ENCODE data around the gene ARRDC4. TPM values are rescaled to one million over a fixed set of nuclear protein-coding genes. Genes with fewer than 3 reads are reported as not detected.
A peak's percentile ranks its signal among the peaks of the same experiment; 100 is the strongest.
"Not testable (repeated sequence)": the region's sequence is repeated elsewhere in the genome, so short reads cannot be mapped to it uniquely, and the experiment has no call there.

Gene ARRDC4
- total RNA-seq, 1 experiment from 2014 or later, result 1.0 TPM

- Histone ChIP-seq H3K27me3 (ENCODE audit: control insufficient read depth, insufficient read depth, low read length) (no peaks in the 10 kb centered on the region), H3K36me3 (replicated peaks; ENCODE audit: control insufficient read depth, insufficient read depth, low read length) (no peaks in the 10 kb centered on the region), H3K4me3 (ENCODE audit: insufficient read depth, low read depth, low read length) (no peak overlapping the region)
- no peak for DNase-seq
Observed at GRCh38 chr15:97978401-97979139, 18.1 kb downstream of the ARRDC4 start.

GRCh38 chr15:97979140-97979520, 18.6 kb downstream of the ARRDC4 start:
- no peak overlapping the region for H3K4me3 ChIP-seq (ENCODE audit: insufficient read depth, low read depth, low read length)
- DNase-seq, result no peak
- no peaks in the 10 kb centered on the region for H3K27me3 ChIP-seq (ENCODE audit: control insufficient read depth, insufficient read depth, low read length)
- no peaks in the 10 kb centered on the region for H3K36me3 ChIP-seq (replicated peaks; ENCODE audit: control insufficient read depth, insufficient read depth, low read length)

- Histone ChIP-seq H3K4me3 (ENCODE audit: insufficient read depth, low read depth, low read length) (no peak overlapping the region), H3K36me3 (replicated peaks; ENCODE audit: control insufficient read depth, insufficient read depth, low read length) (no peaks in the 10 kb centered on the region), H3K27me3 (ENCODE audit: control insufficient read depth, insufficient read depth, low read length) (no peaks in the 10 kb centered on the region)
- no peak for DNase-seq
Observed at GRCh38 chr15:97981058-97981457, 20.6 kb downstream of the ARRDC4 start.

- Histone ChIP-seq H3K36me3 (replicated peaks; ENCODE audit: control insufficient read depth, insufficient read depth, low read length) (no peaks in the 10 kb centered on the region), H3K27me3 (ENCODE audit: control insufficient read depth, insufficient read depth, low read length) (no peaks in the 10 kb centered on the region), H3K4me3 (ENCODE audit: insufficient read depth, low read depth, low read length) (no peak overlapping the region)
- no peak for DNase-seq
Observed at GRCh38 chr15:97981758-97982157, 21.3 kb downstream of the ARRDC4 start.

- H3K4me3 ChIP-seq (ENCODE audit: insufficient read depth, low read depth, low read length), result no peak overlapping the region
- H3K27me3 ChIP-seq (ENCODE audit: control insufficient read depth, insufficient read depth, low read length), result no peaks in the 10 kb centered on the region
- no peaks in the 10 kb centered on the region for H3K36me3 ChIP-seq (replicated peaks; ENCODE audit: control insufficient read depth, insufficient read depth, low read length)
- no peak for DNase-seq
Observed at GRCh38 chr15:97984157-97984556, 23.7 kb downstream of the ARRDC4 start.

- not testable (repeated sequence) for H3K27me3 ChIP-seq (ENCODE audit: control insufficient read depth, insufficient read depth, low read length); DNase-seq; H3K4me3 ChIP-seq (ENCODE audit: insufficient read depth, low read depth, low read length); H3K36me3 ChIP-seq (replicated peaks; ENCODE audit: control insufficient read depth, insufficient read depth, low read length)
Observed at GRCh38 chr15:97985979-97986378, 25.5 kb downstream of the ARRDC4 start.

- Histone ChIP-seq H3K4me3 (ENCODE audit: insufficient read depth, low read depth, low read length) (no peak overlapping the region), H3K27me3 (ENCODE audit: control insufficient read depth, insufficient read depth, low read length) (no peaks in the 10 kb centered on the region)
Observed at GRCh38 chr15:97986781-97987180, 26.3 kb downstream of the ARRDC4 start.

GRCh38 chr15:97989299-97989698, 28.8 kb downstream of the ARRDC4 start:
- DNase-seq, result no peak
- H3K36me3 ChIP-seq (replicated peaks; ENCODE audit: control insufficient read depth, insufficient read depth, low read length), result no peaks in the 10 kb centered on the region
- H3K27me3 ChIP-seq (ENCODE audit: control insufficient read depth, insufficient read depth, low read length), result no peaks in the 10 kb centered on the region
- H3K4me3 ChIP-seq (ENCODE audit: insufficient read depth, low read depth, low read length), result no peak overlapping the region

More at GRCh38 chr15:97986781-97987180, 26.3 kb downstream of the ARRDC4 start:
- DNase-seq, result no peak
- H3K36me3 ChIP-seq (replicated peaks; ENCODE audit: control insufficient read depth, insufficient read depth, low read length), result no peaks in the 10 kb centered on the region

- Histone ChIP-seq H3K36me3 (replicated peaks; ENCODE audit: control insufficient read depth, insufficient read depth, low read length) (no peaks in the 10 kb centered on the region), H3K27me3 (ENCODE audit: control insufficient read depth, insufficient read depth, low read length) (no peaks in the 10 kb centered on the region), H3K4me3 (ENCODE audit: insufficient read depth, low read depth, low read length) (no peak overlapping the region)
- DNase-seq, result no peak
Observed at GRCh38 chr15:97991972-97992541, 31.6 kb downstream of the ARRDC4 start.

- Histone ChIP-seq H3K36me3 (replicated peaks; ENCODE audit: control insufficient read depth, insufficient read depth, low read length) (no peaks in the 10 kb centered on the region), H3K4me3 (ENCODE audit: insufficient read depth, low read depth, low read length) (no peak overlapping the region), H3K27me3 (ENCODE audit: control insufficient read depth, insufficient read depth, low read length) (no peaks in the 10 kb centered on the region)
- DNase-seq, result no peak
Observed at GRCh38 chr15:97992823-97993222, 32.3 kb downstream of the ARRDC4 start.

- H3K27me3 ChIP-seq (ENCODE audit: control insufficient read depth, insufficient read depth, low read length), result no peaks in the 10 kb centered on the region
- no peak for DNase-seq
- H3K36me3 ChIP-seq (replicated peaks; ENCODE audit: control insufficient read depth, insufficient read depth, low read length), result no peaks in the 10 kb centered on the region
- no peak overlapping the region for H3K4me3 ChIP-seq (ENCODE audit: insufficient read depth, low read depth, low read length)
Observed at GRCh38 chr15:97993310-97993738, 32.8 kb downstream of the ARRDC4 start.

GRCh38 chr15:97994236-97994635, 33.7 kb downstream of the ARRDC4 start:
- DNase-seq, result no peak
- no peak overlapping the region for H3K4me3 ChIP-seq (ENCODE audit: insufficient read depth, low read depth, low read length)
- H3K27me3 ChIP-seq (ENCODE audit: control insufficient read depth, insufficient read depth, low read length), result no peaks in the 10 kb centered on the region
- H3K36me3 ChIP-seq (replicated peaks; ENCODE audit: control insufficient read depth, insufficient read depth, low read length), result no peaks in the 10 kb centered on the region

- no peak for DNase-seq
- no peak overlapping the region for H3K4me3 ChIP-seq (ENCODE audit: insufficient read depth, low read depth, low read length)
- no peaks in the 10 kb centered on the region for H3K36me3 ChIP-seq (replicated peaks; ENCODE audit: control insufficient read depth, insufficient read depth, low read length)
- H3K27me3 ChIP-seq (ENCODE audit: control insufficient read depth, insufficient read depth, low read length), result no peaks in the 10 kb centered on the region
Observed at GRCh38 chr15:97995192-97995591, 34.7 kb downstream of the ARRDC4 start.

GRCh38 chr15:97995881-97996603, 35.5 kb downstream of the ARRDC4 start:
- DNase-seq, result peak; percentile 38
- no peak overlapping the region for H3K4me3 ChIP-seq (ENCODE audit: insufficient read depth, low read depth, low read length)
- H3K36me3 ChIP-seq (replicated peaks; ENCODE audit: control insufficient read depth, insufficient read depth, low read length), result no peaks in the 10 kb centered on the region
- H3K27me3 ChIP-seq (ENCODE audit: control insufficient read depth, insufficient read depth, low read length), result no peaks in the 10 kb centered on the region

Data from H7 (cell line).